Muscle of arm (tissue), 12 donors: ENCODE measurements around the gene CDKL1. TPM values are rescaled to one million over a fixed set of nuclear protein-coding genes. Genes with fewer than 3 reads are reported as not detected.
"Not testable (repeated sequence)": the region's sequence is repeated elsewhere in the genome, so short reads cannot be mapped to it uniquely, and the experiment has no call there.

Experiments used
- DNase-seq: peaks from one replicate; pipeline ENCODE4 v3.0.0-alpha.2; 2013
- polyA plus RNA-seq, 12 donors: library from polyadenylated mRNA; unstranded; fragments of 120-200 nt; gene quantifications; one replicate each; pipeline ENCODE4 v1.2.1, GENCODE V29; 2013; ENCODE audit not compliant: insufficient read length in 12 of 12

Gene CDKL1
- polyA plus RNA-seq, 12 donors, result 2.0 to 9.0 (median 4.5) TPM; not detected in 2

GRCh38 chr14:50357753-50358395, 38.8 kb downstream of the CDKL1 start:
- DNase-seq, result no peak

DNA sequence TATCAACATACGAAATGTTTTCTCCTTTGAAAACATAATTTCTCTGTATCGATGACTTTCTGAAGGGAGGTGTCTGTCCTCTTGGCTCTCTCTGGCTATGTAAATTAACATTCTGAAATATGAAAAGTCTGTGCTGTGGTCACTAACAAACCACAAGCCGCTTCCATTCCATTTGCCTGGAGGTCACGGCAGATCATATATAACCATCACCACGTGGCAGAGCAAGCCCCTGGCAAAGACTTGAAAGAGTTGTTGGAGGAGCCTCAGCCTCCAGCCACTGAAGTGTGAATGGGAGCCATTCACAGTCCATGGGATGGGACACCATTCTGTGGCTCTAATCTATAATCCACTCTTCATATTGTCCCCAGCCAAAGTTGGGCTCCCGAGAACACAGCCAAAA, 39.6 kb downstream of the CDKL1 start:
- no peak for DNase-seq

DNA sequence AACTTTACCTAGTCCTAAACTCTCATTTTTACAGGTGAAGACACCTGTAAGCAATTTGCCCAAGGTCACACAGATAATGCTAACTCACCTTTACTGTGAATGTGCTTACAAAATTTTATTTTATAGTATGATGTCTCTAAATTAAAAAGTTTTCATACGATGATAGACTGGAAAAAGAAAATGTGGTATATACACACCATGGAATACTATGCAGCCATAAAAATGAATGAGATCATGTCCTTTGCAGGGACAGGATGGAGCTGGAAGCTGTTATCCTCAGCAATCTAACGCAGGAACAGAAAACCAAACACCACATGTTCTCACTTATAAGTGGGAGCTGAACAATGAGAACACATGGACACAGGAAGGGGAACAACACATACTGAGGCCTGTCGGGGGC, 40.4 kb downstream of the CDKL1 start:
- DNase-seq, result not testable (repeated sequence)

GRCh38 chr14:50355692-50356091, 41.0 kb downstream of the CDKL1 start:
- no peak for DNase-seq

- no peak for DNase-seq
These were observed 42.2 kb downstream of the CDKL1 start for GRCh38 chr14:50354527-50354926.

DNA sequence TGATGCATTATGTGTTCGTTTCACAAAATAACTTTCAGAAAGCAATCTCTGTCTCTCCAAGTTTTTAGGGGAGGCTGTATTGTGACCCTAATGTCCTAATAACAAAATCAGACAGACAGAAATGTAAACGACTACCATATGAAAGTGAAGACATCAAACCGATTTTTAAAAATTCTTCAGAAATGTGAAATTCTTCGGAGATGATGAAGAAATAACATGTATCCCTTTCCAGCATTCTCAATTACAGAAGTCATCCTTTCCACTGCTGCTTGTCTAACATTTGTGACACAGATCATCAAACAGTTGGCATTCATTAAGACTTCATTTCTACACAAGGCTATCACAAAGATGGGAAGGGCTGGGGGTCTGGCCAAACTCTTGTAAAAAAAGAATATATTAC, 43.6 kb downstream of the CDKL1 start:
- DNase-seq, result no peak

DNA sequence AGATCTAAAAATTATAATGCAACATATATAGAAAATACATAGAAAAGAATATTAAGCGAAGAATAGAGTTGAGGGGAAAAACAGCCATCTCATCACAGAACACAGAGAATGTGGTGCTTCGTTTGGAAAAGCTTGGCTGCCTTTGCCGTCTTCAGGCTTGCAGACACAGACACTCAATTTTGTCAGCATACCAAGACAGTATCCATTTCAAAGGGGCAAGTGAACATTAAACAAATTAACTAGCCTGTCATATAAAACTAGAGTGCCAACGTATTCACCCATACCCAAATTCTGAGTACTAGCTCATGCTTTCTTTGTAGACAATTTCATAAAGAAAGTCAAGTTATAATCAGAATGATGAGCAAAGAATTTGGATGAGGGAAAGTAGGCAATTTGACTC, 44.1 kb downstream of the CDKL1 start:
- DNase-seq, result no peak

GRCh38 chr14:50350975-50351374, 45.7 kb downstream of the CDKL1 start:
- DNase-seq, result no peak

GRCh38 chr14:50348933-50349332, 47.7 kb downstream of the CDKL1 start:
- no peak for DNase-seq

- DNase-seq, result no peak
These were observed 49.2 kb downstream of the CDKL1 start for GRCh38 chr14:50347521-50347920.

DNA sequence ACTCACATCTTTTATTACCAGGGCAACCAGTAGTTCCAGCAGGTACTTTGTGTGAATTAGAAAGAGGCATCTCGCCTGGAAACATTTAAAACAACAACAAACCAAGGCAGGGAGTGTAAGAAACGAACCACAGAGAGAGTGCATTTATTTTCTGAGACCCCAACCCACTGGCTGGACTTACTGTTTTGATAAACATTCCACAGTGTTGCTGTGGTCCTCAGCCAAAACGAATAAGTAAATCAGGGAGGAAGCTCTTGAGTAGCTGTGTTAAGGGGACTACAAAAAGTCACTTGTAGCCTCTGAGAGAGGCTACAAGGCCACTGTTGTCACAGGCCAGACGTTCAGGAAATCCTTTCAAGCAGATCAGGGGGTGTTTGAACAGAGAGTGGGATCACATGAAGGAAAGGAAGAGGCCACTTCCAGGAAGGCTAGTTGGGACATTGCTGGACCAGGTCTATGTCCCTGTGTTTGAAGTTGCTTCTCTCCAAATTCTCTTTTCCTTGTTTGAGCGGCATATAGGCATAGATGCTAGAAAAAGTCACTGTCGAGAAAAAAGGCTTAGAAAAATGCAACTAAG, 50.7 kb downstream of the CDKL1 start:
- DNase-seq, result no peak

DNA sequence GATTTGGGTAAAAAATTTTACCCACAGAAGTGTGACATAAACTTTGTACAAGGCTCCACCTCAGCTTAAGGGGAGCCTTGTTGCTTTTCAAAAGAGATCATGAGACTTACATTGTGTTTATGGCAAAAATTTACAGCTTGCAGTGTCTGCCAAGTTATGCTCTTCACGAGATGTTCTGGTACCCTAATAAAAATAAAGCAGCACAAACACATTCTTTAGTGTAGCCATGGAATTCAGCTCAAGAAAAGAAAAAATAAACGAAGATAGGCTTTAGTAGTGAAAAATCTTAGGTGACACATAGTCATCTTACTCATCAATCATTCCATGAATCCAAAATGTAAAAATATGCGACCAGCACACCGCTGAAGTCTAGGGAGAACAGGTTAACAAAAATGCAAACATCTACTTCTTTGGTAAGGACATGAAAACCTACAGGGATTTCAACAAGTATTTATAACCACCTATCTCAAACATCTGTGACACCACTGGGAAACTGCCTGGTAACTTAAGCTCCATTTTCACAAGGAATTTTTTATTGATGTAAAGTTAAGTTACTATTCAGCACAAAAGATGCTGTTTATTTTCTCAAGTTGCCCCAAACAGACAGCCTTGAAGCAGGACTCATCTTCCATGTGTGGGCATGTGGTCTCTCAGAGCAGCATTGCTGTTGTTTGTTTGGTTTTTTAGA, 51.7 kb downstream of the CDKL1 start:
- no peak for DNase-seq

- no peak for DNase-seq
These were observed 52.4 kb downstream of the CDKL1 start for GRCh38 chr14:50344116-50344775.

DNA sequence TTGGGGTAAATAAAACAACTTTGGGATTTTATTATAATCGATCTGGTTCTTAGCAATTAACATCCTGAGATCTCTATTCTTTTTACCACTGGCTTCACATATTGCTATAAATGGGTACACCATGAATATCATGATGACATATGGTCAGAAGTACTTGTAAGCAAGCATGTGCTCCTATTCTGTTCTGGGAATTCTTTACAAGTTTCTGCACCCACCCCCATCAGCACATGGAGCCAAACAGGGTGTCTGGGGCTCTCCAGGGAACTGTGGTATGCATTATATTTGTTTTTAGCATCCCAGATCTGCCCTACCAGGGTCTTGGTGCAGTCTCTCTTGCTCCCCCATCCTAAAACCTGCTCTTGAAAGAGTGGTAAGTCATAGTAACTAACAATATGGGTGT, 53.2 kb downstream of the CDKL1 start:
- DNase-seq, result no peak

- DNase-seq, result peak; percentile 47
These were observed 54.2 kb downstream of the CDKL1 start for GRCh38 chr14:50342221-50343078.

GRCh38 chr14:50340963-50341362, 55.7 kb downstream of the CDKL1 start:
- no peak for DNase-seq

DNA sequence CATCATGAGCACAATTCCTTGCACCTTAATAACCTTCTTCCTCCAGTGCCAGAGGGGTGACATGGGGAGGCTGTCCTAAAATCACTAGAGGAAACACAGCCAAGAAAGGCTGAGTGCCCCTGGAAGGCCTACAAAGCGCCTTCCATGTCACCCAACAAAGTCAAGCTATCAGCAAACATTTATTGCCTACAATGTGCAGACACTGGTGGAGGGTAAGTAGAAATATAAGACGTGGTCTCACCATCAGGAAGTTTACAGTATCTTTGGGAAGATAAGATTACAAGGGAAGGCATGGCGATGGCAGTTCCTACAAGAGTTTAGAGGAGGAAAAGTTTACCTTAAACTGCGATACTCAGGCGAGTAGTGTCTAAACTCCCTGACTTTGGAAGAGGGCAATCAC, 56.6 kb downstream of the CDKL1 start:
- DNase-seq, result no peak

DNA sequence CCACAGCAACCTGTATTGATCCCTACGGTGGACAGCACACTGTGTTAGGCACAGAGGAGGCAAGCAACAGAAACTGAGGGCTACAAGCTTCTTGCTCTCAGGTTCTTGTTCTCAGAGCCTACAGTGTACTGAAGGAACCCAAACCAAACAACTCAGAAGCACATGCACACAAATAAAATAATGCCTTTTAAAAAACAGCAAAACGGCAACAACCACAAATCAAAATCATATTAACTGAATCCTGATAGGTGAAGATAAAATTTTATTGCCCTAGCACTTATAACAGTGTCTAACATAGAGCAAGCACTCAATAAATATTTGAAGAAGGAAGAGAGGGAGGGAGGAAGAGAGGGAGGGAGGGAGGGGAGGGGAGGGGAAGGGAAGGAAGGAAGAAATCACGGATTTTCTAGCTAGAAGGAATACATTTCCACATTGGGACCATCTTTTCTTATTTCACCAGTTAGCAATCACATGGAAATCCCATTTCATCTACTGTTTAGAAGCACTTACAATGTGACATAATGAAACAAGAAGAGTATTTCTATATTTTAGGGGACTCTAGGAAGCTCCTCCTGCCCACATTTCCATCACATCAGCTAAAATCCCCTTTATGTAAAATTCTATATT, 57.4 kb downstream of the CDKL1 start:
- DNase-seq, result no peak

DNA sequence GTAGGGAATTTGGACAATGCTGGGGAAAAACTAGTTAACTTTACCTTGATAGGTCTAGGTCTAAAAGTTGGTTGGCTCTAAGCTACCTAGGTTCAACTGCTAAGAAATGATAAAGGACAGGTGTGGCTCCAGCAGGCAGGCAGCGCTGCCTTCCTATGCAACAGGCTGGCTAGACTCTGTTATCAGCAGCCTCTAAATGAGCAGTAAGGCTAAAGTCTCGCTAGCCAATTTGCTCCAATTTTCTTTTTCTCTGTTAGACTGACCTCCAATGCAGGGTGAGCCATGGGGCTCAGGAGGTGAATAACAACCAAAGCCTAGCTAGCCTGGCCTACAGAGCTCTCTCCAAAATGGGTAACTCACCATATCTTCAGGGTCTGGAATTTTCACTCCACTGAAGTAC, 58.1 kb downstream of the CDKL1 start:
- no peak for DNase-seq

DNA sequence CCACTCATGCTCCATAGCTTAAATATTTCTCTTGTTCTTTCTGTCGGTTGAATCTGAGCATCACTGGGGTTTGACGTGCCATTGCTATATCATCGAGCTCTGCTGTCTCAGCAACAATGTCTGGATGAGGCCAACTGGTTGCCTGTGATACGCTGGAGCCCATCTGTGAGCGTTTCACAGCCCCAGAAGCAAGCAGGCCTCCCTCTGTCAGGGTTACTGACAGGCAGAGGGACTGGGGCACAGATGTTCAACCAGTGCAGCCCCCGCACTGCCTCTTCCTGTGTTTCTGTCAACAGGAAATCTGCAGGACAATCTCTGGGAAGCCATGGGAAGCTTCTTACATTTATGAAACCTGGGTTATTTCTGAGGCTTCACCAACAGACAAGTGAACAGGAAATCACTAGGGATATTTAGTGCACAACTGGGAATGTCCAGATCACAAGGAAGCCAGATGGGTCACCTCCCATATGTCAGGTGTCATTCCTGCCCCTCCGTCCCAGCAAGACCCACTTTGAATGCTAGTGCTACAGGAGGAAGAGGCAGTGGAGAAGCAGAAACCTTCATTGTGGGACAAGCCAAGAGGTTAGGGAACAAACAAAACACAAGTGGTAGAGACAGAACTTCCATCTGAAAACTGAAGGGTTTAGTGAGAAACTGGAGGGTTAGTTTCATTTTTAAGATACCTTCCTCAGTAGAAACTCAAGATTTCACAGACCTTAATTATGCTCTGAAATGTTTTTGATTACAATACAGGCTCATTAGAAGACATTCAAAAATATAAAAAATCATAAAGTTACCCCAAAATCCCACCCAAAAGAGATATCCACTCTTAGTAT, 60.5 kb downstream of the CDKL1 start:
- DNase-seq, result no peak
